ENCODE measurements around the gene PRAC1.

Gene PRAC1

DNA sequence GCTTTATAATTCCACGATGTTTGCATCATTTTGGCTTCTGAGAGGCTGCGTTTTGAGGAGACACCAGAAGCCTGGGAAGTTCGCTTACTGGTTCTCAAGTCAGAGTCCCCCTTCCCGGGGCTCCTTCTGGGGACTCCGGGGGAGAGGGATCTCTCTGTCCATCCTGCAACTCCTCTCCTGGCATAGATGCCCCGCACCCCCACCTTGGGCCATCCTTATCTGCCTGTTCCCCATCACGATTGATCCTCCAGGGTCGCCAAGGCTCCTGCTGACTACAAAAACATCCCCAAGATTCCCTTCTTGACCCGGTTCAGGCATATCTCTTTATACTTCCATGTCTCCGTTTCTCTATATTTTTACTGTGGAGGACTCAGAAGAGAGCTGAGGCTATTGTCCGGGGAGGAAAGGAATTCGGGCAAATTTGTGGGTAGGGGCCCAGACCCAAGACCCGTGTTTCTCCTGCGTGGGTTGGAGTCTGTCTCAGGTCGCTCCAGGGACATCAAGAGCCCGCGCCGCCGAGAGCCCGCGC is 24.7 kb upstream of the PRAC1 start:
- no peak for DNase-seq

DNA sequence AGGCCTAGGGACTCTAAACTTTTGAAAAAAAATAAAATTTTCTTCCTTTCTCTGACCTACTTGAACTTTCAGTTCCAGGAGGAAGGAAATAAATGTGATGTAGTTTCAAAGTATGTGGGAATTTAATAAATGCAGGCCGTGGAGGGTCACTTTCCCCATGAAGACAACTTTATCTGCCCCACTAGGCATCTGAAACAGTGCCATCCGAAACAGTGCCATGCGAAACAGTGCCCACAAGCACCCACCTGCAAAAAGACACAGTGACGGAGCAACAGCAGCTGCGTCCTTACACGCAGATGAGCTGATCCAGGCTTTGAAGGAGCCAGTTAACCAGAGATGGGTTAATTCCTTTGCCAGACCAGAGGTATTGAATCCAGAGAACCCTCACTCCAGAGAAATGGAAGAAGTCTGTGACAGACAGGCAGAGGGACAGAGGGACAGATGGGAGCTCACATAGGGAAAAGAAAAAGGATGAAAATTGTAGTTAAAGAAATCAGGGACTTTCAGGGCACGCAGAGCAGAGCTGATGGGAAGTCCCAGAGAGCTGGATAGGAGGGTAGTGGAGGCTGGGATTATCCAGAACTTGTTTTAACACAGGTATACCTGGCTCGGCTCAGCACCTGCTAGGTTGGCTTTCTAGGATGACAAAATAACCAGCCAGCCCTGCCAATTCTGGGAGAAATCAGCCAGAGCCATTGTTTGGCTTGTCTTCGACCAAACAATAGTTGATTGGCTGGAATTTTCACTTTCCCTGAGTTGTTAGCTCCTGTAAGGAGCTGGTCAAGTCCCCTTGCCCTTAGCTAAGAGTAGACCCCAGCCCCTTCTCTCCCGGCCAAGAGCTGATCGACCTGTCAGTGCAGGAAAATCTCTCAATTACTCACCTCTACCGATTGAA is 23.3 kb upstream of the PRAC1 start:
- no peak for DNase-seq

DNA sequence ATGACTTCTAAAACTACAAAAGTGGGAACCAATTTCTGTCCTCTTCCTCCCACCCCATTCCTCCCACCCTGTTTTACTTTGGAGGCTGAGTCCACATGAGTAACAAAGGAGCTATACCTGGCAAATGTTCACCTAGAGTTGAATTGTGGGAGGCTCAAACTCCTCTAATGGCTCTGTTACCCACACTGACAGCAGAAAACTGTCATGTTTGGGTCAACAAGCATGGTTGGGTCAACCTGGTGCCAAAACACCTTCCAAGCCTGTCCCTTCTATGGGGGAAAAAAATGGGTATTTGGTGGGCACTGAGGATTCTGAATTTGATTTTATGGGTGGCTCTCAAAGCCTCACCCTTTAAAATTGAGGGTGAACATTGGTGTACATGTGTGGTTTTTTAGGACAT is 18.2 kb upstream of the PRAC1 start:
- no peak for DNase-seq

DNA sequence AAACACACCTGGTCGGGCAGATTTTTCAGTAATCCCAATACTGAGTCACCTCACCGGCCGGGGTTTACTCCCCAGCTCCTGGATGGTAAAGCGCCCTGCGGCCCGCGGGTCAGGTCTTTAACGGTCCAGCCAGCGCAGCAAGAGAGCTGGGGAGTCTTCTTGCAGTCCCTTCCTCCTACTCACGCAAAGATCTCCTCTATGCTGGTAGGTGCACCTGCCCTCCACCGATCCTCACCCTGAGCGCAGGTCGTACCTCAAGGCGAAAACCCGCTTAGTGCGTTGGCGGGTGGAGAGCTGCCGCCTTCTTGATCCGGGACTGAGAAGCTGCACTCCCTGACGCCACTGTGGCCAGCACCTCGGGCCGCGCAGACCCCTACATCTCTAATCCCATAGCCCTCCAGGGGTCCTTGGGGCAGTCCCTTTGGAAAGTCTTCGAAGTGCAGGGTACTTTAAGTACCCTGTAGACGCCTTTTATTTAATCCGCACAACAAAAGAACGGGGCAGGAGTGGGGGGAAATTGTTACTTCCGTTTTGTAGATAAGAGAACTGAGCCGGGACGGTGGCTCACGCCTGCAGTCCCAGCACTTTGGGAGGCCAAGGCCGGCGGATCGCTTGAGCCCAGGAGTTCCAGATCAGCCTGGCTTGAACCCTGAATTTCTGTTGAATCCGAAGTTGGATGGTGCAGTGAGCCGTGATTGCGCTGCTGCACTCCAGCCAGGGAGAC is 16.6 kb upstream of the PRAC1 start:
- DNase-seq = no peak

DNA sequence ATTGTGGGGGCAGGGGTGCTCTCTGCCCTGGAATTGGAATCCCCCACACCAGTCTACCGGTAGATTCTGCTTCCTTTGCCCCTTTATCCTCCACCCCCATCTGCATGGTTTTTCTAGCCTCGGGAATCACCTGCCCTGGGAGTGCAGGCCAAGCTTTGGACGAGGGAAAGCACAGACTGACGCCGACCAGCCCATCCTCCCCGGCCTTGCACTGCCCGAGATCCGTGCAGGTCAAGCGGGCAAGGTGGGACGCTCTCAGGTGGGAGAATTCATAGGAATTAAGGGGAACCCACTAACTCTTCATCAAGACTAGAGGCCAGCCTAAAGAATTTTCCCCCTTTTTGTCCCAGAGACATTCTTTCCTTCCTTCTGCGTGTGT is 16.1 kb upstream of the PRAC1 start:
- no peak for DNase-seq

DNA sequence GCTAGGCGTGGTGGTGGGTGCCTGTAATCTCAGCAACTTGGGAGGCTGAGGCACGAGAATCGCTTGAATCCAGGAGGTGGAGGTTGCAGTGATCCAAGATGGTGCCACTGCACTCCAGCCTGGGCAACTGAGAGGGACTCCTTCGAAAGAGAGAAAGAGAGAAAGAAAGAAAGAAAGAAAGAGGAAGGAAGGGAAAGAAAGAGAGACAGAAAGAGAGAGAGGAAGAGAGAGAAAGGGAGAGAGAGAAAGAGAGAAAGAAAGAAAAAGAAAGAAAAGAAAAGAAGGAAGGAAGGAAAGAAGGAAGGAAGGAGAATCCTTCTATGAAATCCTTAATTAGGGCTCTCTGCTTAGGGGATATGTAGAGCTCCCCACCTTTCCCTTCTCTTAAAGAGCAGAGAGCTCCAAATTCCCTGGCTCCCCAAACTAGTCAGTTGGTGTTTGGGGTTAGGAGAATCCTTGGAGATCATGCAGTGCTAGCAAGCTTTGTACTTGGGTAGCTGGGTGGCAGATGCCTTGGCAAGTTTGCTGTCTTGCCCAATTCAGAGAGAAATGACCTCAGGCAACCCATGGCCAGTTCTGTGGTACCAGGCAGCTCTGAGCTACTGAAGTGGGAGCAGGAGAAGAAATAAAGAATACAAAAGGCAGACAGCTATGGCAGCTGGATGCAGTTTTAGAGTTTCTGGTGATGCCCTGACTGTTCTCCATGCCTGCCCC is 15.2 kb upstream of the PRAC1 start:
- DNase-seq = no peak

DNA sequence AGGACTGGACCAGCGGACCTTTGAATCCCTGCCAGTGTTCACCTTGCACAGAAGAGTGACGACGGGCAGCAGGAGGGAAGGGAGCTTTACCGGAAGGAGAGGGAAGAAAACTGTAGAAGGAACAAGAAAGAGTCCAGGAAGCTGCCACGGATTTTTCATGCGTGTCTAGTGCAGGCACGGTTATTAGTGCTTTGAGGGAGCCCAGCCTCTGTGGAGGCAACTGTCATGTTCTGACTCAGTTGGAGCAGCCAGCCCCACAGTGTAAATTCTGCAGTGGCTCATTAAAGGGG is 12.7 kb upstream of the PRAC1 start:
- DNase-seq = no peak

DNA sequence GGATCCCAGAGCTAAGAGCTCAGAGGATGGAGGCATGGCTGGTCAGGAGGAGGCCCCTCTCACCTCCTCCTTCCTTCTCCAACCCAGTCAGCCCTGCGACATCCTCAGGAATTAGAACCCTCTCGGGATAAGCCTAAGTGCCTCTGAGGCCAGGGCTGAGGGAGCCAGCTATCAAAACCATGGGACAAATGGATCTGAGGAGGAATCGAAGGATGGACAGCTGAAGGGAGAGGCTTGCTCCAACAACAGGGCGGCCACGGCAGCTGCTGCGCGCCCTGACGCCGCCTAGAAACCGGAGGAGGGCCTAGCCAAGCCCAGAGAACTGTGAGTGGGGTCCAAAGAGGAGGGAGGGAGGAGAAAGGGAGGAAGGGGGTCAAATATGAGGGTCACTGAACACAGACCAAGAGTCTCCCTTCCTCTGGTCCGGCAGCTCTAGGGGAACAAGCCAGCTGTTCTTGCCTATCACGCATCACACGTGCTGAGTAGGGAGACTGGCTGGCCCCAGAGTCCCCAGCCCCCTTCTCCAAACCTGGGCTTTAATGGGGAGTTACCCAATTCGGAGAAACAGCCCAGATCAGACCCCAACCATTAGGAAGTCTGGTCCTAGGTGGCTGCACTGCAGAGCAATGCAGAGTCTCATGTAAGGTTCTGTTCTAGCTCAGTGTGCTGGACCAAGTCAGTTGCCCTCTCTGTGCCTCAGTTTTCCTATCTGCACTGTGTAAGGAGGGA is 12.2 kb upstream of the PRAC1 start:
- no peak for DNase-seq

DNA sequence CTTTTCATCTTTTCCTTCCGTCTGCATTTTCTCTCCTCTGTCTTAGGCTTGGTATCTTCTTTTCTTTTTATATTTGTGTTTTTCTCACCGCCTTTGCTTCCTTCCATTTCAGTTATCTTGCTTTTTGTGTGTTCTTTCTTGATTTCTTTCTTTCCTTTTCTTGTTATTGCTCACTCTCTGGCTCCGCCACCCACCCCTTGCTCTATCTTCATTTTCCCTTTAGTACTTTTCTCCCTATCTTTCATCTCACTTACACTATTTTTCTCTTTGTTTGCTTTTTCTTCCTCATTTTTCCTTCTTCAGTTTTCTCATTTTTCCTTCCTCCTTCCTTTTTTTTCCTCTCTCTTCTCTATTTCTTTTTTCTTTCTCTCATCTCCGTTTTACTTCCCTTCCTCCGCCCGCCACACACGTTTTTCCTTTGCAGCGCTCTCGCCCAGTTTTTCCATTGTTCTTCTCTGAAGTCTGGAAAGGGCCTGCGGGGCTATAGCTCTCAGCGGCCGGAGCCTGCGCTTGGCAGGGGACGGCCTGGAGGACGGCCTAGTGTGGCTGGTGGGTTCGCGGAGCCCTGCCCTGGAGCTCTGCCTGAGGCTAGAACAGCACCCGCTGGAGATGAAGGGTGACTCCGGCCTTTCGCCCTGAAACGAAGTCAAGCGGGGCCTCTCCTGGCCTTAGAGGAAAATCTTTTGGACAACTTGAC is 11.5 kb upstream of the PRAC1 start:
- no peak for DNase-seq

DNA sequence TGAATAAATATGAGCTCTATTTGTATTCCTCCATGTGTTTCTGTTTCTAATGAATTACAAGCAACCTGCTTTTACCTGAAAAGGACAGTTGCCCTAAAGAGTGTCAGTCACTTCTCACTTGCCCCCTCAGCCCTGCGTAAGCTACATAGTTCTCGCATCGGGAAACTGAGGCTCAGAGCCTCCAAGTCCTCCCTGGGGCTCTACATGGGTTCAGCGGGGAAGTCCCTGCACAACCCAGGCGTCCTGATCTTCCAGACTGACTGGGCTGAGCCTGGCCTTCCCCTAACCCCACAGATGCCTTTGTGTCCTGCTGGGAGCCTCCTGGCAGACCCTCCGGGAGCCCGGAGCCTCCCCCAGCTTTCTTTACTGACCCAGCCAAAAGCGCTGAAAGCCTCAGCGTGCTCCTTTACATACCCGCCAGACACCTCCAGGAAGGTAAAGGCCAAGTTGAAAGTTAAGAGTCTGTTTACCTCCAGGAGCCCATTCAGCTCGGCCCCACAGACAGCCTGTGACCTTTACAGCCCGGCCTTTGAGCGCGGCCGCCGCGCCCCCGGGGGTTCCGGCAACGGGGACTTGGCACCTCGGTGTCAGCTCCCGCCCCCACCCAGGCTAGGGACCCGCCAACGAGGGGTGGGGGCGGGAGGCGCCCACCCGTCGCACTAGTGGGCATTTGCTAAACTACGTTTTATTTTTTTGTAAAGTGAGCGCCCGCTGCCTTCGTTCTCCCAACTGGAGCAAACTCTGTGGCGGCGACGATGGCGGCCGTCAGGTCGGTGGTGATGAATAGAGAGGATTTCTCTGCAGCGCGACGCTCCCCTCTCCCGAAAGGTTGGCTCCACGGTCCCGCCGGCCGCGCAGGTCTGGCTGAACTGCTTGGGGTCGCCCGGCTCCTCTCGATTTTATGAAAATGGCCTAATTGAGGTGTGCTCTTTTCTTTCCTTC is 10.6 kb upstream of the PRAC1 start:
- no peak for DNase-seq

DNA sequence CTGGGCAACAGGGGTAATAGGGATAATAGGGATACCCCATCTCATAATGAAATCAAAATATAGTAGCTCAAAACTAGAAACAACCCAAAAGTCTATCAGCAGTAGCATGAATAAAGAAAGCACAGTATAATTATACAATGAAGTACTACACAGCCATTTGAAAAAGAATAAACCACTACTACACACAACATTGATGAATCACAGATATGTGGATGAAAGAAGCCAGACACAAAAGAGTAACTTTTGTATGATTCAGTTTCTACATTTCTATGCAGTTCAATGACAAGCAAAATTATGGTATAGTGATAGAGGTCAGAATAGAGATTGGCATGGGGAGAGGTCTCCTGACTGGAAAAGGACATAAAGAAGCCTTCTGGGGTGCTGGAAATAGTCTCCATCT is 9.0 kb upstream of the PRAC1 start:
- DNase-seq = no peak

DNA sequence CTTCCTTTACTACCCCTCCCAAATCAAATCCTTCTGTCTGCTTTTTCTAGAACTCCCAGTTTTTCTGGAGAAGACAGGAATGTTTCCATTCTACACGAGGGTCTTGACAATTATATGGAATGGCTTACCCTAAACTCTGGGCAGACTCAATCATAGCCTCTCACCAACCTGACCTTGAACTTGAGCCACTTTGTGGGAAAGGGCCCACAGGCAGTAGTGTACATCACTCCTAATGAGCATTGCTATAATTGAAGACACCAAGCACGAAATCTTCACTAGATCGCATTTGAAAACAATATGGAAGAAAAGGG is 7.9 kb upstream of the PRAC1 start:
- DNase-seq = no peak

DNA sequence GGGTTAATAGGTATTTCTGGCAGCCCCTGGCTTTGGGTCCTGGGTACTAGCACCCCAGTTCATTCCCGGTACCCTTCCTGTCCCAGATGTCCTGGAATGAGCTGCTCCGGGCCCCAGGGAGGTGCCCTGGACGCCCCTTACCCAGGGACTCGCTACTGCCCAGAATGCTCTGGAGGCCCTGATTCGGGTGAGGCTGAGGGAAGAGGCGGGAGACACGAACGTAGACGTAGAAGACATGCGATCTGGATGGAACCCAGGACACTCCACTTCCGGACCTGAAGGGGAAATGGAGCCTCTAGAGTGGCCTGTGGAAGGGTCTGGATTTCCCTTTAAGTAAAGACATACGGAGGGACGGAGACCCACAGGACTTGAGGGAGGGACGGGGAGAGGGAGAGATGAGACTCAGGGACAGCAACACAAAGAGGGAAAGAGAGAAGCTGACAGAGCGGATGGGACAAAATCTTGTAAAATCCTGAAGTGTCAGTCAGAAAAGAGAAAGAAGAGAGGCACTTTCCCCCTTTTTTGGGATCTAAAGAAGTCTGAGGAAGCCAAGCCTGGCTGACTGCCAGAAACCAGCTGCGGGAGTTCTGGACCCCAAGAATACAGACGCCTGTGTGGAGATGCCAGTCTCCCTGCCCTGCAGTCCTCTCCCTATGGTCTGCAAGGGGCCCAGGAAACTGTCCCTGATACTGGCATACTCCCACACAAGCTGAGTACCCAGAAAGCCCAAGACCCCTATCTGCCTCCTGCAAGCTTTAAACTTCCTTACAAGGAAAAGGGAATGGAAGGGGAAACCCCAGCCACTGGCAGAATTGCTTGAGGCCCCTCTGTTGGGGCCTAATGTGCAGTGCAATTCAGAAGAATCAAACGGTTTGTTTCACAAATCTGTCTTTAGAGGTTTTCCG is 7.3 kb upstream of the PRAC1 start:
- DNase-seq = no peak

DNA sequence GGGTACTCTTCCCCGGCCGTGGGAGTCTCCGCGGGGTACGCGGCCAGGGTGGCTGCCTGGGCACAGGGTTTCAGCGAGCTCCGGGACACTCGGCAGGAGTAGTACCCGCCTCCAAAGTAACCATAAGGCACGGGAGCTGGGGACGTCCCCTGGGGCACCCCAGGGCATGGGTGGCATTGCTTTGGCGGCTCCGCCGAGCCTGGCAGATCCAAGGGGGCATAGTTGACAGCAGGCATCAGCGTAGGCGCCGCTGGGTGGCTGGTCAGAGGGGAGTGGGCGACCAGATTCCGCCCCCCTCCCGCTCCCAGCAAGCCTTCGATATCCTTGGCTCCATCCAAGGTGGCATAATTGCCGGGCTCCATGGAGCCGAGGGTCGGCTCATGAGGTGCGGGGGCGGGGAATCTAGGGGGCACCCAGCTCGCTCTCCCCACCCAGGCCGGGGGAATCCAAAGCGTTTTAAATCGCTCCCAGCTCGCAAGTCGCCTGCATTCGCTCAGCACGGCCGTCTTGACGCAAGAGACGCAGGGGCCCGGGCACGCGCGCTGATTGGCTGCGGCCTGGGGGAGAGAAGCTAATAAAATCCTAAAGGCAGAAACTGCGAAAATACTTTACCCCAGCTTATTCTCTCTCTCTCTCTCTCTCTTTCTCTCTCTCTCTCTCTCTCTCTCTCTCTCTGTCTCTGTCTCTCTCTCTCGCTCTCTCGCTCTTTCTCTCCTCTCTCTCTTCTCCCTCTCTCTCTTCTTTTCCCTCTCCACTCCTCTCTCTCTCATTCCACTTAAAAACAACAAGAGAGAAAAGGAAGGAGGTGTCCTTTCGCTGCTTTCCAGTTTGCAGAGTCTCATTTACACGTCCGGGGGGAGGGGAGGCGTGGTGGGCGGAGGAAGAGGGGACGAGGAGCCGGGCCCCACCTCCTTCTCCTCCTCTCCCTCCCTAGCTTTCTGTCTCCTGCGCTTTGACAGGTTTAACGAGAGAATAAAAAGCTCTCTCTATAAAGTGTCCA is 6.2 kb upstream of the PRAC1 start, which contains the start of gene HOXB13:
Gene HOXB13 (minus strand): TSS at position 519 of the 1,000 bp plus-strand sequence. CDS start 157 bp downstream, at position 362.
- DNase-seq = peak; percentile 35

DNA sequence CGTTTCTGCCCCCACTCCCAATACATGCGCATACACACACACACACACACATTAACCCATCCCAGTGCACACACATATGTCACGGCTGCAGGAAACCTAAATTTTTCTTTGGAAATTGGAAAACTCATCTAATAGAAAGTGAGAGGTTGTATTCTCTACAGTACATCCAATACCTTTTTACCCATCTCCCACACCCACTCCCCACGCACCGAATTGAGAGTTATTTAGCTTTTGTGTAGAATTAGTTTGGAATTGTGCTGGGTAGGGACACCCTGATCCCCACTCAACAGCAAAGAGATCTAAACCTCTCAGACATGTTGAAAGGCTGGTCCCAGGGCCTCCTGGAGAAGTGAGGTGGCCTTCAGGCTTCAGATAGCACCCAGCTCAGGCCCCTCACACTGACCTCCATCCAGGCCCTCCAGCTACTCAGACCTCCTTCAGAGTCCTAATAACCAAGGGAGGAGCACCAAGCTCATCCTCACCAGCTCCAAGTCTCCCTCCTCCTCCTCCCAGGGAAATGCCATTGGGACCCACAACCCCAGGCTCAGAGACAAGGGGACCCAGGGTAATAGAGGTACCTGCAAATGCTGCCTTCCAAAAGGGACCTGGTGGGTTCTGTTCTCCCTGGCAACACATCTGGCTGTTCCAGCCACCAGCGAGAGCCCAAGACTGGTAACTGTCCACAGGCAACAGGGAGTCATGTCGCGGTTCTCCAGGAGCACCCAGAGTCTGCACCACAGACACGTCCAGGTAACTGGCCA is 5.3 kb upstream of the PRAC1 start:
- no peak for DNase-seq

DNA sequence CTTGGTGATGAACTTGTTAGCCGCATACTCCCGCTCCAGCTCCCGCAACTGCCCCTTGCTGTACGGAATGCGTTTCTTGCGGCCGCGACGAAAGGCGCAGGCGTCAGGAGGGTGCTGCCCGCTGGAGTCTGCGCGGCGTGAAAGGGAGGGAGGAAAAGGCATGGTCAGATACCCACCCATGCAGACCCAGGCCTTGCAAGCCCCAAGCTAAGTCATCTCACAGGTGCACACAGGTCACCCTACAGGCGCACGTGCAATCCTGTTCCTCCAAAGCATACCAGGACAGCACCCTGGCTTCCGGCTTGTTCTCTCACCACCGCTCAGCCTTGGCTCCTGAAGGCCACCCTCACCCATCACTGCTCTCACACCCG is 4.6 kb upstream of the PRAC1 start:
- no peak for DNase-seq

DNA sequence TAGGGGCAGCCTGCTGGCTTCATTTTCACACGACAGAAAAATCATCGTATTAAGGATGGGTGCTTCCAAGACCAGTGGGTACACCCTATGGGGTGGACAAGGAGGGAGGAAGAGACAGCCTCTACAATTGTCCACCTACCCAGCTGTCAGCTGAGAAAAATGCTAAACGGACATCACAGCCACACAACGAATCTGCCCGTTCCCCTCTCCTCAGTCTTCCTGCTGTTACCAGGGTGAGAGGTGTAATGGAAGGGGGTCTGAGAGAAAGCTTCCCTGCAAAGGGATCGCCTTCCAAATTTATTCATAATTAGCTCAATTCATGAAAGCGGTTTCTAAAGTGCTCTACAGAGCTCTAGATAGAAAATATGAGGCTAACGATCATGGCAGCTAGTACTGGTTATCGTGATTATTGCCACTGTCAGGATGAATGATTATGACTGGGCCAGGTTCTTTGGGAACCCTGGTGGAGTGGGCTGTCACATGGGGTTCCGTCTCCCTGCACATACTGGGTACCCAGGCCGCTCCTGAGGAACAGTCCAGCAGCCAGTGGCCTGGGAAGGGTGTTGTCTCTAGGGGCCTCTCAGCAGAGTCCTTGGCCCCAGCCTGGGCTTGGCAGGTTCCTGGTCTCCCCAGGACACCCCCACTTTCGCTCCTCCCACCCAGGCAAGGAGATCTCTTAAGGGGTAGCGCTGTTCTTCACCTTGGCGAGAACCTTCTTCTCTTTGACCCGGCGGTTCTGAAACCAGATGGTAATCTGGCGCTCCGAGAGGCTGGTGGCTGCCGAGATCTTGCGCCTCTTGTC is 4.0 kb upstream of the PRAC1 start:
- no peak for DNase-seq

All from DMS79 (cell line).